DND-41 (cell line): ENCODE data around the gene ZNF30.

Source experiments
- ATAC-seq: fragments of 200-7000 bp; cut with Tn5 transposase; 3 replicates; pipeline ENCODE4 v1.9.1; 2021; ENCODE audit warnings: low read depth; ENCODE audit not compliant: insufficient read depth
- DNase-seq: peaks from one replicate; pipeline ENCODE4 v3.0.0-alpha.2; 2020
- H2AFZ ChIP-seq: 2 replicates; pipeline ENCODE4 v1.6.0; 2012; ENCODE audit warnings: low read depth, low read length
- H3K27ac ChIP-seq: 2 replicates; pipeline ENCODE4 v1.5.1; 2012; ENCODE audit warnings: low read length, inconsistent platforms
- H3K27me3 ChIP-seq: fragments of 200-600 bp; sonication (generic); 2 replicates; pipeline ENCODE4 v1.6.0; 2012; ENCODE audit warnings: low read length, mild to moderate bottlenecking, inconsistent platforms; ENCODE audit not compliant: insufficient read depth, poor library complexity
- H3K36me3 ChIP-seq: 2 replicates; pipeline ENCODE4 v1.5.1; 2012; ENCODE audit warnings: low read length, inconsistent platforms; ENCODE audit not compliant: insufficient read depth
- H3K4me1 ChIP-seq: 2 replicates; pipeline ENCODE4 v1.5.1; 2012; ENCODE audit warnings: mild to moderate bottlenecking, low read length; ENCODE audit not compliant: insufficient read depth
- H3K4me2 ChIP-seq: 2 replicates; pipeline ENCODE4 v1.6.0; 2012; ENCODE audit warnings: mild to moderate bottlenecking, moderate library complexity, low read length, inconsistent platforms; ENCODE audit not compliant: insufficient read depth
- H3K4me3 ChIP-seq, 2 experiments: fragments of 200-600 bp in 1 of 2; shearing (Covaris generic) in 1 of 2; 2 replicates each; pipeline ENCODE4 v1.5.1; 2012 to 2016; ENCODE audit warnings: inconsistent platforms in 2 of 2, low read length in 2 of 2, mild to moderate bottlenecking in 2 of 2, low read depth in 1 of 2, moderate library complexity in 1 of 2
- H3K79me2 ChIP-seq: 2 replicates; pipeline ENCODE4 v1.6.0; 2012; ENCODE audit warnings: low read length, inconsistent platforms; ENCODE audit not compliant: insufficient read depth
- H3K9ac ChIP-seq: 2 replicates; pipeline ENCODE4 v1.6.0; 2012; ENCODE audit warnings: low read depth, mild to moderate bottlenecking, inconsistent platforms, low read length, moderate library complexity
- H3K9me3 ChIP-seq: 2 replicates; pipeline ENCODE4 v1.5.1; 2012; ENCODE audit warnings: low read length, moderate library complexity, mild to moderate bottlenecking, inconsistent platforms; ENCODE audit not compliant: insufficient read depth, severe bottlenecking
- H4K20me1 ChIP-seq: 2 replicates; pipeline ENCODE4 v1.6.0; 2012; ENCODE audit warnings: low read length; ENCODE audit not compliant: insufficient read depth
- EZH2 ChIP-seq: IDR thresholded peaks from 3 replicates; pipeline ENCODE4 v1.6.1; 2012; ENCODE audit warnings: borderline replicate concordance, low read depth, mild to moderate bottlenecking, moderate library complexity, low read length, inconsistent platforms; ENCODE audit not compliant: severe bottlenecking
- TF ChIP-seq, protein P1 (sequence below): IDR thresholded peaks from 2 replicates; pipeline ENCODE4 v1.5.1; 2012; ENCODE audit warnings: borderline replicate concordance, low read length, moderate library complexity, mild to moderate bottlenecking; ENCODE audit not compliant: poor library complexity, severe bottlenecking; ENCODE audit errors: extremely low read depth

The ZNF30 gene

DNA sequence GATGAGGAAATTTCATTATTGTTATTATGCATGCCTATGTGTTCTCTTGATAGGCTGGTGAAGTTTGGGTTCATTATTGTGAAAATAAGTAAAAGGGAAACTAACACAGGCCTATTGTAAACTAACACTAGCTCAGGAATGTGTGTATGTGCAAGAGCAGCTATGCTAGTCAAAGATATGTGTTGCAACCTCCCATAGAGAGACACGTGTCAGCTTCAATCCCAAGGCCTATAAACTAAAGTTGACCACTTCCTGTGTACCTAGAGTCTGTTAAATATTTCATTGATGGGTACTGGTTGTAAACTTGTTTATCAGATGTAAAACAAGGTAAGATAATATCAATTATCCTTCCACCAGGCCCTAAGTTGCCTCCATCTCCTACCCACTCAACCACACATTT, 44.7 kb upstream of the ZNF30 start:
- Histone ChIP-seq H2AFZ (no peak overlapping the region), H3K36me3 (no peaks in the 10 kb centered on the region), H3K4me2 (no peak overlapping the region), H3K79me2 (no peaks in the 10 kb centered on the region), H3K4me1 (no peaks in the 10 kb centered on the region), H3K9me3 (peaks cover 7% of the 10 kb centered on the region), H3K4me3 (no peak overlapping the region), H3K27ac (no peak overlapping the region), H3K27me3 (peaks cover 4% of the 10 kb centered on the region), H4K20me1 (no peaks in the 10 kb centered on the region), H3K9ac (no peak overlapping the region)
- ATAC-seq (no peak), DNase-seq (no peak)
- no peak for TF ChIP-seq EZH2
- TF ChIP-seq, protein P1, sequence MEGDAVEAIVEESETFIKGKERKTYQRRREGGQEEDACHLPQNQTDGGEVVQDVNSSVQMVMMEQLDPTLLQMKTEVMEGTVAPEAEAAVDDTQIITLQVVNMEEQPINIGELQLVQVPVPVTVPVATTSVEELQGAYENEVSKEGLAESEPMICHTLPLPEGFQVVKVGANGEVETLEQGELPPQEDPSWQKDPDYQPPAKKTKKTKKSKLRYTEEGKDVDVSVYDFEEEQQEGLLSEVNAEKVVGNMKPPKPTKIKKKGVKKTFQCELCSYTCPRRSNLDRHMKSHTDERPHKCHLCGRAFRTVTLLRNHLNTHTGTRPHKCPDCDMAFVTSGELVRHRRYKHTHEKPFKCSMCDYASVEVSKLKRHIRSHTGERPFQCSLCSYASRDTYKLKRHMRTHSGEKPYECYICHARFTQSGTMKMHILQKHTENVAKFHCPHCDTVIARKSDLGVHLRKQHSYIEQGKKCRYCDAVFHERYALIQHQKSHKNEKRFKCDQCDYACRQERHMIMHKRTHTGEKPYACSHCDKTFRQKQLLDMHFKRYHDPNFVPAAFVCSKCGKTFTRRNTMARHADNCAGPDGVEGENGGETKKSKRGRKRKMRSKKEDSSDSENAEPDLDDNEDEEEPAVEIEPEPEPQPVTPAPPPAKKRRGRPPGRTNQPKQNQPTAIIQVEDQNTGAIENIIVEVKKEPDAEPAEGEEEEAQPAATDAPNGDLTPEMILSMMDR = no peak

DNA sequence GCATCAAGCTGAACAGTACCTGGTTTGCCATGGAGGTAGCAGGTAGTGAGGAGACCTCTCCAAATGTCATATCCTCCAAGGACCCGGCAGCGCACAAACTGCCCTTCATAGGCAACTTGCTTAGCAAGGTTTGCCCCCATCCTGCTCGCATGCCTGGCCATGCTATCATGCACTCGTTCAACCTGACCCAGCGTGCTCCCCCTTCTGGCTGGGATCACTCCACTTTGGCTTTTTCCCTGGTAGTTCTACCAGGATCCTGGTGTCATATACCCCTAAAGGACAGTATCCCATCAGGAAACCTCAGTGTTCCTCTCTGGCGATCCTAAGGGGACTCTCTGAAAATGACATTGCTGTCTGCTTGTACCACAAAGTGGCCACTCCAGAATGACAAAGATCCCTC, 38.6 kb upstream of the ZNF30 start:
- peaks cover 7% of the 10 kb centered on the region for H3K9me3 ChIP-seq
- H3K27ac ChIP-seq = no peak overlapping the region
- H4K20me1 ChIP-seq = no peaks in the 10 kb centered on the region
- H3K79me2 ChIP-seq = no peaks in the 10 kb centered on the region
- H3K9ac ChIP-seq = no peak overlapping the region
- no peaks in the 10 kb centered on the region for H3K4me1 ChIP-seq
- no peak for TF ChIP-seq EZH2
- TF ChIP-seq, protein P1 = no peak
- no peaks in the 10 kb centered on the region for H3K27me3 ChIP-seq
- no peak overlapping the region for H3K4me2 ChIP-seq
- H3K36me3 ChIP-seq = no peaks in the 10 kb centered on the region
- no peak overlapping the region for H2AFZ ChIP-seq
- no peak for DNase-seq
- ATAC-seq = no peak
- H3K4me3 ChIP-seq = no peak overlapping the region

GRCh38 chr19:34900245-34900644, 26.5 kb upstream of the ZNF30 start:
- H4K20me1 ChIP-seq = no peaks in the 10 kb centered on the region
- no peaks in the 10 kb centered on the region for H3K36me3 ChIP-seq
- H3K27me3 ChIP-seq = peaks cover 2% of the 10 kb centered on the region
- no peak overlapping the region for H3K4me2 ChIP-seq
- no peaks in the 10 kb centered on the region for H3K9me3 ChIP-seq
- DNase-seq (no peak), ATAC-seq (no peak)
- H3K4me3 ChIP-seq = no peak overlapping the region
- no peak overlapping the region for H2AFZ ChIP-seq
- H3K9ac ChIP-seq = no peak overlapping the region
- H3K27ac ChIP-seq = no peak overlapping the region
- H3K79me2 ChIP-seq = no peaks in the 10 kb centered on the region
- no peak for TF ChIP-seq EZH2
- TF ChIP-seq, protein P1 = no peak
- H3K4me1 ChIP-seq = no peaks in the 10 kb centered on the region

- no peak overlapping the region for H3K4me2 ChIP-seq
- TF ChIP-seq, protein P1 = no peak
- DNase-seq (no peak), ATAC-seq (no peak)
- no peaks in the 10 kb centered on the region for H3K27me3 ChIP-seq
- H3K4me3 ChIP-seq = no peak overlapping the region
- no peak overlapping the region for H3K27ac ChIP-seq
- no peak overlapping the region for H2AFZ ChIP-seq
- H3K9me3 ChIP-seq = no peaks in the 10 kb centered on the region
- H3K36me3 ChIP-seq = no peaks in the 10 kb centered on the region
- no peaks in the 10 kb centered on the region for H3K79me2 ChIP-seq
- no peaks in the 10 kb centered on the region for H3K4me1 ChIP-seq
- no peaks in the 10 kb centered on the region for H4K20me1 ChIP-seq
- H3K9ac ChIP-seq = no peak overlapping the region
Measured at GRCh38 chr19:34904664-34905527, 21.8 kb upstream of the ZNF30 start.
